SK-N-SH (cell line): ENCODE data around the gene TMEM254. TPM values are rescaled to one million over a fixed set of nuclear protein-coding genes. Genes with fewer than 3 reads are reported as not detected.
"Not testable (repeated sequence)": the region's sequence is repeated elsewhere in the genome, so short reads cannot be mapped to it uniquely, and the experiment has no call there.

Source experiments
- CTCF ChIA-PET: fragments of 300-600, 350-600 bp; formaldehyde crosslinking; extraction: SDS; loops from one replicate; lab custom pipeline; 2021; lab: Yijun Ruan, JAX
- POLR2A ChIA-PET: fragments of 350-600 bp; sonication (Branson Sonifier 250); formaldehyde crosslinking; extraction: SDS; loops from one replicate; lab custom pipeline; 2020; ENCODE audit warnings: antibody characterized with exemption, inconsistent platforms; lab: Yijun Ruan, JAX
- DNase-seq: peaks from one replicate; pipeline ENCODE4 v3.0.0; 2012
- H2AFZ ChIP-seq: fragments of 200-600 bp; sonication (generic); 2 replicates; pipeline ENCODE4 v1.8.1; 2016; ENCODE audit warnings: antibody characterized with exemption, mild to moderate bottlenecking, low read depth
- H3F3A ChIP-seq: fragments of 200-600 bp; sonication (generic); replicated peaks from 2 replicates; pipeline ENCODE3; 2016; ENCODE audit warnings: antibody characterized with exemption, mild to moderate bottlenecking; ENCODE audit not compliant: insufficient read depth
- H3K27ac ChIP-seq, 2 experiments: fragments of 200-500 bp in 1 of 2; fragments of 200-600 bp in 1 of 2; sonication (Bioruptor generic) in 1 of 2; sonication (generic), shearing (Covaris generic) in 1 of 2; 2 replicates each; pipeline versions ENCODE4 v1.5.1 to v1.6.1; 2014 to 2016; ENCODE audit warnings: low read depth in 2 of 2, inconsistent platforms in 1 of 2, low read length in 1 of 2, mild to moderate bottlenecking in 1 of 2, mixed read lengths in 1 of 2
- H3K27me3 ChIP-seq: fragments of 200-600 bp; sonication (generic), shearing (Covaris generic); 2 replicates; pipeline ENCODE4 v1.6.1; 2016; ENCODE audit warnings: mixed run types; ENCODE audit not compliant: insufficient read depth
- H3K36me3 ChIP-seq, 2 experiments: fragments of 200-500 bp in 1 of 2; fragments of 200-600 bp in 1 of 2; sonication (Bioruptor generic) in 1 of 2; sonication (generic) in 1 of 2; replicated peaks in 1 of 2; 2 replicates each; pipeline versions ENCODE3 to v1.5.1; 2014 to 2016; ENCODE audit warnings: low read length in 1 of 2, mild to moderate bottlenecking in 1 of 2; ENCODE audit not compliant: insufficient read depth in 2 of 2, control insufficient read depth in 1 of 2
- H3K4me1 ChIP-seq, 2 experiments: fragments of 200-500 bp in 1 of 2; fragments of 200-600 bp in 1 of 2; sonication (Bioruptor generic) in 1 of 2; sonication (generic), shearing (Covaris generic) in 1 of 2; 2 replicates each; pipeline versions ENCODE4 v1.5.1 to v1.6.1; 2014 to 2016; ENCODE audit warnings: low read depth in 1 of 2, low read length in 1 of 2, mixed run types in 1 of 2; ENCODE audit not compliant: insufficient read depth in 2 of 2, control insufficient read depth in 1 of 2
- H3K4me2 ChIP-seq: fragments of 200-600 bp; sonication (generic), shearing (Covaris generic); 2 replicates; pipeline ENCODE4 v1.6.1; 2017; ENCODE audit warnings: mixed run types
- H3K4me3 ChIP-seq, 2 experiments: fragments of 200-500 bp in 1 of 2; fragments of 200-600 bp in 1 of 2; sonication (Bioruptor generic) in 1 of 2; sonication (generic), shearing (Covaris generic) in 1 of 2; 2 replicates each; pipeline versions ENCODE4 v1.5.1 to v1.8.1; 2014 to 2016; ENCODE audit warnings: low read depth in 2 of 2, inconsistent platforms in 1 of 2, low read length in 1 of 2, mild to moderate bottlenecking in 1 of 2, mixed read lengths in 1 of 2, moderate library complexity in 1 of 2
- H3K79me2 ChIP-seq: fragments of 200-600 bp; sonication (generic); 2 replicates; pipeline ENCODE4 v1.8.1; 2017; ENCODE audit warnings: mild to moderate bottlenecking; ENCODE audit not compliant: insufficient read depth
- H3K9ac ChIP-seq: fragments of 200-600 bp; sonication (generic); 2 replicates; pipeline ENCODE4 v1.6.1; 2017; ENCODE audit warnings: mixed run types
- H3K9me2 ChIP-seq: fragments of 200-600 bp; sonication (generic); 2 replicates; pipeline ENCODE4 v1.6.1; 2017; ENCODE audit warnings: mixed run types
- H3K9me3 ChIP-seq: fragments of 200-600 bp; sonication (generic); 2 replicates; pipeline ENCODE4 v1.6.1; 2017; ENCODE audit warnings: mixed run types, mild to moderate bottlenecking, moderate library complexity
- H4K20me1 ChIP-seq: fragments of 200-600 bp; sonication (generic); 2 replicates; pipeline ENCODE4 v1.6.1; 2017; ENCODE audit warnings: mild to moderate bottlenecking, mixed run types; ENCODE audit not compliant: insufficient read depth
- EP300 ChIP-seq, 2 experiments: IDR thresholded peaks; 2 replicates each; pipeline versions ENCODE4 v1.4.0 to v1.6.1; 2012; ENCODE audit warnings: borderline replicate concordance in 1 of 2, low read depth in 1 of 2, low read length in 1 of 2
- FOSL2 ChIP-seq: IDR thresholded peaks from 2 replicates; pipeline ENCODE4 v1.4.0; 2012; ENCODE audit warnings: low read depth, mild to moderate bottlenecking, moderate library complexity, borderline replicate concordance
- FOXJ3 ChIP-seq: sonication (generic); formaldehyde crosslinking; IDR thresholded peaks from 2 replicates; pipeline ENCODE4 v1.5.1; 2020; ENCODE audit warnings: mild to moderate bottlenecking, missing genetic modification reagents
- GATA2 ChIP-seq: sonication (generic); formaldehyde crosslinking; IDR thresholded peaks from 2 replicates; pipeline ENCODE4 v1.5.0; 2020; ENCODE audit warnings: mild to moderate bottlenecking, missing genetic modification reagents
- IRF3 ChIP-seq: fragments of 150-350 bp; IDR thresholded peaks from 2 replicates; pipeline ENCODE4 v1.6.1; 2016; ENCODE audit warnings: mild to moderate bottlenecking, low read depth, low read length
- MXI1 ChIP-seq: IDR thresholded peaks from 2 replicates; pipeline ENCODE4 v1.6.1; 2012; ENCODE audit warnings: mild to moderate bottlenecking, low read depth, low read length, improper control_type of control experiment
- RAD21 ChIP-seq: IDR thresholded peaks from 2 replicates; pipeline ENCODE4 v1.6.1; 2012; ENCODE audit warnings: mild to moderate bottlenecking, low read length
- RFX5 ChIP-seq: IDR thresholded peaks from 2 replicates; pipeline ENCODE4 v1.6.1; 2012; ENCODE audit warnings: mild to moderate bottlenecking, improper control_type of control experiment, low read length
- SIN3A ChIP-seq: IDR thresholded peaks from 2 replicates; pipeline ENCODE4 v1.6.1; 2012; ENCODE audit warnings: low read depth, mild to moderate bottlenecking, low read length, moderate library complexity, borderline replicate concordance
- TAF1 ChIP-seq: IDR thresholded peaks from 2 replicates; pipeline ENCODE4 v1.6.1; 2012; ENCODE audit warnings: low read depth, mild to moderate bottlenecking, low read length, moderate library complexity, borderline replicate concordance
- ZBTB33 ChIP-seq: IDR thresholded peaks from 2 replicates; pipeline ENCODE4 v1.4.0; 2012; ENCODE audit warnings: low read depth, borderline replicate concordance
- WGBS: methylation state at CpG from one replicate; pipeline ENCODE4 v1.1.6; 2017; ENCODE audit warnings: low lambda C conversion rate; 5-methylcytosine and 5-hydroxymethylcytosine counted together
- polyA plus RNA-seq, 3 experiments: library from polyadenylated mRNA; depleted of rRNA; stranded (reverse); fragments of >200 nt; gene quantifications; 2 replicates each; pipeline ENCODE4 v1.2.3, GENCODE V29; 2012

Gene TMEM254
- polyA plus RNA-seq, 1 of the 3 experiments (the other 2 are of a cell fraction): 20.5 TPM

- Histone ChIP-seq H3K4me3 (no peak overlapping the region), H3F3A (no peaks in the 10 kb centered on the region), H3K36me3 (no peaks in the 10 kb centered on the region), H3K9me2 (no peaks in the 10 kb centered on the region), H3K27ac (no peak overlapping the region), H3K79me2 (no peaks in the 10 kb centered on the region), H3K9ac (no peak overlapping the region), H3K4me1 (no peaks in the 10 kb centered on the region), H2AFZ (no peak overlapping the region), H3K9me3 (no peaks in the 10 kb centered on the region), H4K20me1 (no peaks in the 10 kb centered on the region), H3K4me2 (no peak overlapping the region), H3K27me3 (no peaks in the 10 kb centered on the region)
- no peak for TF ChIP-seq FOSL2
- no peak for TF ChIP-seq ZBTB33
- no peak for TF ChIP-seq TAF1
- ChIA-PET CTCF (interaction anchor here (0.7 kb wide), 1 partner anchor 447 kb away, joined by 3 read pairs; no protein-coding TSS in a partner anchor), POLR2A (no interaction called here)
- DNase-seq: no peak
- WGBS: 49% methylated on average over 2 of the region's 2 CpGs
Measured at GRCh38 chr10:80094231-80094630, 15.8 kb downstream of the TMEM254 start.

GRCh38 chr10:80098272-80098671 lies 19.8 kb downstream of the TMEM254 start:
- H3K4me1 ChIP-seq, CTCF ChIA-PET, H3F3A ChIP-seq, H3K9me2 ChIP-seq, H3K9me3 ChIP-seq, H4K20me1 ChIP-seq, H3K27me3 ChIP-seq, H3K79me2 ChIP-seq, H2AFZ ChIP-seq, POLR2A ChIA-PET, H3K4me3 ChIP-seq, H3K9ac ChIP-seq, H3K36me3 ChIP-seq, DNase-seq, H3K27ac ChIP-seq, H3K4me2 ChIP-seq: not testable (repeated sequence)
- 26% methylated on average over 2 of the region's 2 CpGs for whole genome bisulfite sequencing

- H3K4me1 ChIP-seq, H3F3A ChIP-seq, H3K79me2 ChIP-seq, H3K9me2 ChIP-seq, H2AFZ ChIP-seq, H3K27me3 ChIP-seq, H3K27ac ChIP-seq, DNase-seq, POLR2A ChIA-PET, H3K4me3 ChIP-seq, H3K4me2 ChIP-seq, H4K20me1 ChIP-seq, H3K9ac ChIP-seq, H3K36me3 ChIP-seq, H3K9me3 ChIP-seq: not testable (repeated sequence)
- CTCF ChIA-PET: interaction anchor here (0.7 kb wide), 1 partner anchor 45 kb away, joined by 3 read pairs; no protein-coding TSS in a partner anchor
- 54% methylated on average over 8 of the region's 8 CpGs for WGBS
Measured at GRCh38 chr10:80099295-80099694, 20.8 kb downstream of the TMEM254 start.

- no peak for DNase-seq
- 58% methylated on average over 5 of the region's 9 CpGs for WGBS
- Histone ChIP-seq H3K9me3 (no peaks in the 10 kb centered on the region), H3K36me3 (no peaks in the 10 kb centered on the region), H3K27ac (no peak overlapping the region), H3K4me2 (no peak overlapping the region), H3F3A (no peaks in the 10 kb centered on the region), H3K4me1 (peaks cover 0 to 7% of the 10 kb centered on the region in 2 experiments; a peak in 1 of 4 replicates), H3K79me2 (no peaks in the 10 kb centered on the region), H4K20me1 (no peaks in the 10 kb centered on the region), H3K9ac (no peak overlapping the region), H3K9me2 (no peaks in the 10 kb centered on the region), H2AFZ (no peak overlapping the region), H3K27me3 (no peaks in the 10 kb centered on the region), H3K4me3 (no peak overlapping the region)
- CTCF ChIA-PET: no interaction called here
- TF ChIP-seq IRF3: no peak
- TF ChIP-seq MXI1: no peak
- no peak for TF ChIP-seq ZBTB33
- no peak for TF ChIP-seq RAD21
- no peak for TF ChIP-seq EP300 (IDR thresholded peaks at IDR 0.05; ENCODE audit: borderline replicate concordance in 1 of 2, low read depth in 1 of 2, low read length in 1 of 2)
- no peak for TF ChIP-seq RFX5
- TF ChIP-seq SIN3A: no peak
- no peak for TF ChIP-seq FOXJ3 (CRISPR knock-in tag)
- TF ChIP-seq GATA2 (CRISPR knock-in tag): no peak
- POLR2A ChIA-PET: no interaction called here
Measured at GRCh38 chr10:80100116-80100515, 21.7 kb downstream of the TMEM254 start.
